Adrenal gland (tissue), 5 donors: ENCODE results near the gene PIGQ.

Experiments
- CTCF ChIP-seq, 6 experiments: fragments of 450-650 bp in 4 of 6; fragments of 200-600 bp in 2 of 6; sonication (generic) in 1 of 6; IDR thresholded peaks; 1 replicate in 5 of 6; 2 replicates in 1 of 6; pipeline versions ENCODE4 v1.5.1 to v1.8.0; 2016 to 2021; ENCODE audit warnings: antibody characterized with exemption in 6 of 6, mild to moderate bottlenecking in 2 of 6, moderate library complexity in 1 of 6
- POLR2A ChIP-seq, 2 donors: fragments of 450-650 bp; IDR thresholded peaks; one replicate each; pipeline ENCODE4 v1.6.1; 2017; ENCODE audit warnings: antibody characterized with exemption in 2 of 2, mild to moderate bottlenecking in 2 of 2, moderate library complexity in 1 of 2
- donor health status: DM: no; HTN: no; CAD: no.

GRCh38 chr16:625117-625976 is 55.6 kb downstream of the PIGQ start:
- TF ChIP-seq POLR2A (IDR thresholded peaks at IDR 0.05) (no peak), CTCF (IDR thresholded peaks at IDR 0.05) (no peak)
